Panc1 (cell line): ENCODE results near the gene UBXN11. TPM values are rescaled to one million over a fixed set of nuclear protein-coding genes. Genes with fewer than 3 reads are reported as not detected.

Source experiments
- ATAC-seq: fragments of 200-7000 bp; cut with Tn5 transposase; 2 replicates; pipeline ENCODE4 v1.9.1; 2020; ENCODE audit warnings: mild to moderate bottlenecking, moderate library complexity
- Bru-seq: library from RNA; stranded (reverse); fragments of 400-500 nt; gene quantifications from one replicate; lab custom pipeline; 2021; lab: Mats Ljungman, UMichigan
- BruChase-seq, 2 experiments: library from RNA; stranded (reverse); fragments of 400-500 nt; gene quantifications; one replicate each; lab custom pipeline; 2021; lab: Mats Ljungman, UMichigan
- BruUV-seq: library from RNA; stranded (reverse); fragments of 400-500 nt; replicated peaks from 2 replicates; lab custom pipeline; 2021; lab: Mats Ljungman, UMichigan
- CTCF ChIA-PET: fragments of 300-600 bp; sonication (Branson Sonifier 250); formaldehyde crosslinking; loops from one replicate; lab custom pipeline; 2022; ENCODE audit warnings: antibody characterized with exemption; lab: Charles Lee
- POLR2A ChIA-PET: fragments of 300-600 bp; sonication (Branson Sonifier 250); formaldehyde crosslinking; loops from one replicate; lab custom pipeline; 2022; ENCODE audit warnings: antibody characterized with exemption; lab: Charles Lee
- DNase-seq: peaks from one replicate; pipeline ENCODE4 v3.0.0-alpha.2; 2010; ENCODE audit warnings: low read depth, low spot score
- H3K27ac ChIP-seq: 2 replicates; pipeline ENCODE4 v1.5.1; 2011; ENCODE audit warnings: mild to moderate bottlenecking, low read length, inconsistent platforms
- H3K27me3 ChIP-seq: fragments of 200-500 bp; sonication (Bioruptor generic); 2 replicates; pipeline ENCODE4 v1.6.0; 2014; ENCODE audit warnings: low read length, inconsistent platforms; ENCODE audit not compliant: control insufficient read depth, insufficient read depth
- H3K36me3 ChIP-seq: fragments of 200-500 bp; sonication (Bioruptor generic); 2 replicates; pipeline ENCODE4 v1.5.1; 2014; ENCODE audit warnings: inconsistent platforms, mild to moderate bottlenecking, low read length, moderate library complexity; ENCODE audit not compliant: control insufficient read depth, insufficient read depth
- H3K4me1 ChIP-seq: 2 replicates; pipeline ENCODE4 v1.5.1; 2011; ENCODE audit warnings: inconsistent platforms, mild to moderate bottlenecking, low read length, moderate library complexity; ENCODE audit not compliant: control insufficient read depth, insufficient read depth
- H3K4me3 ChIP-seq, 2 experiments: 2 replicates each; pipeline ENCODE4 v1.5.1; 2011 to 2012; ENCODE audit warnings: low read depth in 2 of 2, low read length in 2 of 2, mild to moderate bottlenecking in 2 of 2, inconsistent platforms in 1 of 2, moderate library complexity in 1 of 2
- H3K9me3 ChIP-seq: fragments of 200-500 bp; sonication (Bioruptor generic); 2 replicates; pipeline ENCODE4 v1.5.1; 2014; ENCODE audit warnings: low read depth, mild to moderate bottlenecking, inconsistent platforms, low read length, moderate library complexity; ENCODE audit not compliant: control insufficient read depth, insufficient read depth
- CTCF ChIP-seq: fragments of 450-650 bp; IDR thresholded peaks from 2 replicates; pipeline ENCODE4 v1.5.1; 2017; ENCODE audit warnings: mild to moderate bottlenecking
- POLR2AphosphoS5 ChIP-seq: IDR thresholded peaks from 2 replicates; pipeline ENCODE4 v1.6.1; 2012; ENCODE audit warnings: mild to moderate bottlenecking, low read depth, low read length, moderate library complexity
- SIN3A ChIP-seq: IDR thresholded peaks from 2 replicates; pipeline ENCODE4 v1.6.1; 2012; ENCODE audit warnings: low read depth, mild to moderate bottlenecking, low read length, moderate library complexity, borderline replicate concordance; ENCODE audit not compliant: insufficient read depth
- TCF7L2 ChIP-seq: IDR thresholded peaks from 2 replicates; pipeline ENCODE4 v1.6.1; 2011; ENCODE audit warnings: mild to moderate bottlenecking, low read depth, low read length, inconsistent platforms
- in situ Hi-C: cut with HindIII; loops from 2 replicates; pipeline ENCODE4 v1.10.0; 2016; ENCODE audit warnings: low sequenced_read_pairs, low pct_unique_long_range_greater_than_20kb
- intact Hi-C: fragments of 100-400 bp; cut with micrococcal nuclease; formaldehyde crosslinking; loops from one replicate; pipeline ENCODE4 v1.10.0; 2022; ENCODE audit not compliant: unreplicated experiment
- long read RNA-seq: library from polyadenylated mRNA; unstranded; transcript quantifications from one replicate; pipeline ENCODE4 v2.0.0, GENCODE V29; 2021; ENCODE audit not compliant: unreplicated experiment
- polyA plus RNA-seq: library from polyadenylated mRNA; unstranded; fragments of >200 nt; gene quantifications from one replicate; pipeline ENCODE4 v1.2.1, GENCODE V29; 2012; ENCODE audit warnings: missing spikeins; ENCODE audit not compliant: insufficient read length
- total RNA-seq: library from RNA; stranded (reverse); gene quantifications from one replicate; pipeline ENCODE4 v1.2.1, GENCODE V29; 2021; ENCODE audit not compliant: unreplicated experiment
- TF ChIP-seq, protein P1 (sequence below), 2 experiments: IDR thresholded peaks; 2 replicates each; pipeline ENCODE4 v1.6.1; 2011 to 2012; ENCODE audit warnings: low read depth in 2 of 2, control low read depth in 1 of 2, low read length in 1 of 2, mild to moderate bottlenecking in 1 of 2, moderate library complexity in 1 of 2; ENCODE audit not compliant: insufficient read depth in 1 of 2

Gene UBXN11
- total RNA-seq (23.7 TPM), Bru-seq, nascent RNA (percentile 55 among the genes with signal in this experiment), BruChase-seq, experiment 1, labeled RNA remaining after a 2-hour chase (percentile 60 among the genes with signal in this experiment), BruChase-seq, experiment 2, labeled RNA remaining after a 6-hour chase (percentile 59 among the genes with signal in this experiment)
- 18.4 TPM for polyA plus RNA-seq
- long read RNA-seq, transcript UBXN11-214 (13 exons, 2,542 nt), result major isoform, 7 of 68 reads
- long read RNA-seq, partial matches to known transcripts, result 14 of 68 reads
- long read RNA-seq, other reads (novel, unspliced or antisense), result 46 of 68 reads

DNA sequence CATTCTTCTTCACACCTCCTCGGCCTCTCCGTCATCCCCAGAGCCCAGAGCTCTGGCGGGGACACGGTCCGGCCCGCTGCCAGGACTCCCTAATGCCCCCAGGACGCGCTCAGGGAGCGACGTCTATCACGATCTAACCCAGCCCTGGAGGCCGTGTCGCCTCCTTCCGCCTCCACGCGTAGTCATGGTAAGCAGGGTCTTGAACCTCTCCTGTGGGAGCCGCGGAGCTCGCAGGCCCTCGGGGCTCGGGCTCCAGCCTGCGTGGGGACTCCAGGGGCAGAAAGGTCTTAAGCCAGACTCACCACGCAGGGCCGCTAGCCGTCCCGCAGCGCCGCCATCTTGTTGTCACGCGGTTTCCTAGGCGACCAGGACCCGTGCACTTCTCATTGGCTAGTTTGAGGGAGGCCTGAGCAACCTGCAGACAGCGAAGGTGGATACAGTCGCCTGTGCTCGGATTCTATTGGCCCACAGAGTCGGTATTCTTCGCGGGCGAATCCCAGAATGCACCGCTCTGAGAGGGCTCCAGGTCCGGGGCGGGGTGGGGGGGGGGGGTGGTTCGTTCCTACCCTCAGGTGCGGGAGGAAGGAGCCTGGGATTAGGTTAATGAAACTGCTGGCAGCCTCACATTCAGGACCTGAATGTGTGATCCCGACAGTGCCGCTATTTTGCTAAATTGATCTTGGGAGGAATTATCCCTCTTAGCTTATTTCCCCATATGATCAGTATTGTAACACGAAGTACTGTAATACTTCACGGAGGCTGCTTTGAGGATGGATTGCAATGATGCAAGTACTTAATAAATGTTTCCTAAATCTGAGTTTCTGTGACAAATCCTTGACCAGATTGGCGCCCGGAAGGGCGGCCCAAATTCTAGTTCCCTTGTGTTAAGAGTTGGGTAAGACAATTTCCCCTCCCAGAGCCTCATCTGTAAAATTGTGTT is at the start of gene UBXN11:
UBXN11 (minus strand) TSS at position 347 of the 940 bp plus-strand sequence. CDS start 3,753 bp downstream, outside the sequence.
- Histone ChIP-seq H3K4me1 (peaks cover 17% of the 10 kb centered on the region), H3K4me3 (peak within 1 kb of the TSS; percentile 76 to 87), H3K9me3 (no peaks in the 10 kb centered on the region), H3K27ac (peak within 1 kb of the TSS; percentile 84), H3K27me3 (no peaks in the 10 kb centered on the region), H3K36me3 (no peaks in the 10 kb centered on the region; the same call in 1 of the 2 replicates)
- ChIA-PET POLR2A (no interaction called here), CTCF (interaction anchor here (0.8 kb wide), 1 partner anchor 21 kb away, joined by 3 read pairs; no protein-coding TSS in a partner anchor)
- intact Hi-C loops (no loop called here), in situ Hi-C loops (no loop called here)
- TF ChIP-seq TCF7L2 (no peak), CTCF (no peak), POLR2AphosphoS5 (0 out of 2 replicates have a peak, but pooled peaks have one; percentile 36), SIN3A (peak; percentile 99)
- TF ChIP-seq, protein P1, sequence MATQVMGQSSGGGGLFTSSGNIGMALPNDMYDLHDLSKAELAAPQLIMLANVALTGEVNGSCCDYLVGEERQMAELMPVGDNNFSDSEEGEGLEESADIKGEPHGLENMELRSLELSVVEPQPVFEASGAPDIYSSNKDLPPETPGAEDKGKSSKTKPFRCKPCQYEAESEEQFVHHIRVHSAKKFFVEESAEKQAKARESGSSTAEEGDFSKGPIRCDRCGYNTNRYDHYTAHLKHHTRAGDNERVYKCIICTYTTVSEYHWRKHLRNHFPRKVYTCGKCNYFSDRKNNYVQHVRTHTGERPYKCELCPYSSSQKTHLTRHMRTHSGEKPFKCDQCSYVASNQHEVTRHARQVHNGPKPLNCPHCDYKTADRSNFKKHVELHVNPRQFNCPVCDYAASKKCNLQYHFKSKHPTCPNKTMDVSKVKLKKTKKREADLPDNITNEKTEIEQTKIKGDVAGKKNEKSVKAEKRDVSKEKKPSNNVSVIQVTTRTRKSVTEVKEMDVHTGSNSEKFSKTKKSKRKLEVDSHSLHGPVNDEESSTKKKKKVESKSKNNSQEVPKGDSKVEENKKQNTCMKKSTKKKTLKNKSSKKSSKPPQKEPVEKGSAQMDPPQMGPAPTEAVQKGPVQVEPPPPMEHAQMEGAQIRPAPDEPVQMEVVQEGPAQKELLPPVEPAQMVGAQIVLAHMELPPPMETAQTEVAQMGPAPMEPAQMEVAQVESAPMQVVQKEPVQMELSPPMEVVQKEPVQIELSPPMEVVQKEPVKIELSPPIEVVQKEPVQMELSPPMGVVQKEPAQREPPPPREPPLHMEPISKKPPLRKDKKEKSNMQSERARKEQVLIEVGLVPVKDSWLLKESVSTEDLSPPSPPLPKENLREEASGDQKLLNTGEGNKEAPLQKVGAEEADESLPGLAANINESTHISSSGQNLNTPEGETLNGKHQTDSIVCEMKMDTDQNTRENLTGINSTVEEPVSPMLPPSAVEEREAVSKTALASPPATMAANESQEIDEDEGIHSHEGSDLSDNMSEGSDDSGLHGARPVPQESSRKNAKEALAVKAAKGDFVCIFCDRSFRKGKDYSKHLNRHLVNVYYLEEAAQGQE (IDR thresholded peaks at IDR 0.05; ENCODE audit: insufficient read depth in 1 of 2, low read depth in 2 of 2, low read length in 1 of 2), result no peak
- no TSS peak for BruUV-seq
- peak; percentile 88 for DNase-seq
- ATAC-seq, result peak; percentile 100

DNA sequence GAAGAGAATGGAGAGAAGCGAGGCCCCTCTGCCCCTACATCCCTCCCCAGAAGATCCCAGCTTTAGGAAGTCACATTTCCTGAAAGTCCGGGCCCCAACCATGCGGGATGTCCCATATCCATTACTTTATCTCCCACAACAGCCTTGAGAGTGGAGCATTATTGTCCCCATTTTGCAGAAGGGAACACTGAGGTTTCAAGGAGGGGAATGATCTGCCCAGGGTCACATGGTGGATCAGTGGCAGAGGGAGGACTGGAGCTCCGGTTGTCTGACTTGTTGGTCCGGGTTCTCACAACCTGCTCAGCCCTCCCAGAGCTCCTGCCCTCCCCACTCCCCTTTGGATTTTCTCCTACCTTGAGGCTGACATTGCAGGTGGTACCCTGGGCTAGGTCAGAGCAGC is 49.7 kb upstream of the UBXN11 start:
- Histone ChIP-seq H3K4me3 (no peak overlapping the region), H3K4me1 (peaks cover 5% of the 10 kb centered on the region; the same call in 1 of the 2 replicates), H3K9me3 (no peaks in the 10 kb centered on the region), H3K36me3 (no peaks in the 10 kb centered on the region), H3K27ac (no peak overlapping the region), H3K27me3 (no peaks in the 10 kb centered on the region)
- CTCF ChIA-PET, result no interaction called here
- TF ChIP-seq, protein P1 (IDR thresholded peaks at IDR 0.05; ENCODE audit: insufficient read depth in 1 of 2, low read depth in 2 of 2, low read length in 1 of 2), result no peak
- no peak for TF ChIP-seq CTCF
- no peak for TF ChIP-seq POLR2AphosphoS5
- no peak for TF ChIP-seq TCF7L2
- TF ChIP-seq SIN3A, result no peak
- POLR2A ChIA-PET, result no interaction called here
- in situ Hi-C loops (no loop called here), intact Hi-C loops (no loop called here)
- BruUV-seq, result no TSS peak
- DNase-seq, result no peak
- no peak for ATAC-seq
